Body of pancreas (tissue), 4 donors: ENCODE results near the gene ZNF219. TPM values are rescaled to one million over a fixed set of nuclear protein-coding genes. Genes with fewer than 3 reads are reported as not detected.

Source experiments
- ATAC-seq: fragments of 150-250 bp; one replicate; pipeline ENCODE4 v1.9.1; 2016
- DNase-seq, 4 donors: peaks; one replicate each; pipeline ENCODE4 v3.0.0-alpha.2; 2019
- H3K27ac ChIP-seq, 4 donors: fragments of 200-600 bp; sonication (generic); 1 replicate in 3 of 4; 2 replicates in 1 of 4; pipeline versions ENCODE4 v1.5.1 to v1.6.1; 2016 to 2019; ENCODE audit warnings: mild to moderate bottlenecking in 1 of 4, mixed read lengths in 1 of 4, moderate library complexity in 1 of 4
- H3K27me3 ChIP-seq, 2 donors: fragments of 200-600 bp; sonication (generic); one replicate each; pipeline ENCODE4 v1.6.0; 2016; ENCODE audit warnings: mild to moderate bottlenecking in 1 of 2
- H3K36me3 ChIP-seq, 2 donors: fragments of 200-600 bp; sonication (generic); replicated peaks in 1 of 2; 2 replicates each; pipeline ENCODE4 v1.5.1; 2016; ENCODE audit warnings: low read depth in 2 of 2; ENCODE audit not compliant: insufficient read depth in 1 of 2
- H3K4me1 ChIP-seq: fragments of 200-600 bp; sonication (generic); one replicate; pipeline ENCODE4 v1.6.0; 2016
- H3K4me3 ChIP-seq, 2 donors: fragments of 200-600 bp; sonication (generic); 1 replicate in 1 of 2; 2 replicates in 1 of 2; pipeline ENCODE4 v1.5.1; 2016 to 2019
- H3K9me3 ChIP-seq, 3 donors: fragments of 200-600 bp; sonication (generic); 1 replicate in 2 of 3; 2 replicates in 1 of 3; pipeline ENCODE4 v1.5.1; 2016
- POLR2A ChIP-seq, 3 donors: fragments of 450-650 bp; IDR thresholded peaks; one replicate each; pipeline ENCODE4 v1.6.1; 2016; ENCODE audit warnings: antibody characterized with exemption in 3 of 3, mild to moderate bottlenecking in 2 of 3
- WGBS, 2 donors: methylation state at CpG; one replicate each; pipeline ENCODE4 v1.1.5; 2017; 5-methylcytosine and 5-hydroxymethylcytosine counted together
- intact Hi-C: fragments of 100-400 bp; cut with DNase I; formaldehyde crosslinking; loops from one replicate; pipeline ENCODE4 v1.15.1; 2023
- total RNA-seq, 2 donors: library from RNA; depleted of rRNA; stranded (reverse); fragments of >200 nt; gene quantifications; one replicate each; pipeline ENCODE4 v1.1.0, GENCODE V29; 2016
- TF ChIP-seq, protein P1 (sequence below), 7 experiments: fragments of 450-650 bp in 4 of 7; fragments of 200-600 bp in 3 of 7; sonication (generic) in 3 of 7; IDR thresholded peaks; one replicate each; pipeline ENCODE4 v1.5.1; 2016 to 2019; ENCODE audit warnings: antibody characterized with exemption in 7 of 7

The ZNF219 gene
- total RNA-seq, 2 donors from 2014 or later = 28.3 to 39.2 TPM

DNA sequence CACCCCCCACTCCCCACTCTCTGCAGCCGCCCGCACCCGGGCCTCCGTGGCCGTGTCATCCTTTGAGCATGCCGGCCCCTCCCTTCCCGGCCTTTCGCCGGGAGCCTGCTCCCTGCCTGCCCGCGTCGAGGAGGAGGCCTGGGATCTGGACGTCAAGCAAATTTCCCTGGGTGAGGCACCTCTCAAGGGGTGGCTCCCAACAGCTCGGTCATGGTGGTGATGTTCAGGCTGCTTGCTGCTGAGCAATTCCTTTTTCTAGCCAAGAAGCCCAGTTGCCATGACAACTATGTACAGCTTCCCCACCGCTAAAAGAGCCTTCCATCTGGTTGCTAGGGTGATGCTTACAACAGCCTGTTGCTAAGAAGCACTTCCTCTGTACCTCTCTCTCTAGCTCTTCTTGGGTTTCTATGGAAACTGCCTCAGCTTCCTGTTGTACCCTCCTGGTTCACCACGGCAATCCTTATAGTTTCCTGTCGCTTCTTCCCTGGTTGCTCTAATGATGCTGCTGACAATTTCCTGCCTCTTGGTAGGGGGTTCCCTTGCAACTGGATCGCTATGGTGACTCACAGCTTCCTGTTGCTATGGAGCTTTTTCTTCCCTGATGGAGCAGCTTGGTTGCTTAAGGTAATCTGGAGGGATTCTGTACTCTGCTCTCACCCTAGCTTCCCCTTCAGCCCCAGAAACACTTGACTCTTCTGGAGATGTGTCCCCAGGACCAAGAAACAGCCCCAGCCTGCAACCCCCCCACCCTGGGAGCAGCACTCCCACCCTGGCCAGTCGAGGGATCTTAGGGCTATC lies 11.0 kb downstream of the ZNF219 start:
- peaks cover 7% of the 10 kb centered on the region for H3K4me1 ChIP-seq
- no peaks in the 10 kb centered on the region for H3K9me3 ChIP-seq
- peaks cover 2 to 8% of the 10 kb centered on the region in 2 donors for H3K36me3 ChIP-seq
- ATAC-seq (no peak), DNase-seq (peak in 2 of 4 donors; percentile 28 to 67)
- TF ChIP-seq, protein P1, sequence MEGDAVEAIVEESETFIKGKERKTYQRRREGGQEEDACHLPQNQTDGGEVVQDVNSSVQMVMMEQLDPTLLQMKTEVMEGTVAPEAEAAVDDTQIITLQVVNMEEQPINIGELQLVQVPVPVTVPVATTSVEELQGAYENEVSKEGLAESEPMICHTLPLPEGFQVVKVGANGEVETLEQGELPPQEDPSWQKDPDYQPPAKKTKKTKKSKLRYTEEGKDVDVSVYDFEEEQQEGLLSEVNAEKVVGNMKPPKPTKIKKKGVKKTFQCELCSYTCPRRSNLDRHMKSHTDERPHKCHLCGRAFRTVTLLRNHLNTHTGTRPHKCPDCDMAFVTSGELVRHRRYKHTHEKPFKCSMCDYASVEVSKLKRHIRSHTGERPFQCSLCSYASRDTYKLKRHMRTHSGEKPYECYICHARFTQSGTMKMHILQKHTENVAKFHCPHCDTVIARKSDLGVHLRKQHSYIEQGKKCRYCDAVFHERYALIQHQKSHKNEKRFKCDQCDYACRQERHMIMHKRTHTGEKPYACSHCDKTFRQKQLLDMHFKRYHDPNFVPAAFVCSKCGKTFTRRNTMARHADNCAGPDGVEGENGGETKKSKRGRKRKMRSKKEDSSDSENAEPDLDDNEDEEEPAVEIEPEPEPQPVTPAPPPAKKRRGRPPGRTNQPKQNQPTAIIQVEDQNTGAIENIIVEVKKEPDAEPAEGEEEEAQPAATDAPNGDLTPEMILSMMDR (IDR thresholded peaks at IDR 0.05) = no peak
- TF ChIP-seq POLR2A (IDR thresholded peaks at IDR 0.05) = no peak
- 66 to 75% methylated on average over 19 of the region's 19 CpGs for WGBS, 2 donors
- H3K27ac ChIP-seq = peak overlapping the region in 1 of 4 donors; percentile 8
- H3K27me3 ChIP-seq = no peaks in the 10 kb centered on the region
- intact Hi-C loops = loop anchor here (5.0 kb wide), 1 partner anchor 70 kb away; no protein-coding TSS in a partner anchor
- no peak overlapping the region for H3K4me3 ChIP-seq

DNA sequence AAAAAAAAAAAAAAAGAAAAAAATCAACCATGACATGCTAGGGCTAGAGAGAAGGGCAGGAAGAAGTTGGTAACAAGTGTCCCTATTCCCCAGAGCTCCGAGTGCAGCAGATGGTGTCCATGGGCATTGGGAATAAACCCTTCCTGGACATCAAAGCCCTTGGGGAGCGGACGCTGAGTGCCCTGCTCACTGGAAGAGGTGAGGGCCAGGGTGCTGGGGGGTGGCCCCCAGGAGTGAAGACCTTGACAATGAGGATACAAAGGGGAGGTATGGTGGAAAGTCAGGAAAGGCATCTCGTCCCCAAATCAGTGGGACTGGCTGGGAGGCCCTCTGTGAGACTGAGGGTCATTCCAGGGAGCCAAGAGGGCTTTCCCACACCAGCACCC lies 11.6 kb downstream of the ZNF219 start:
- H3K27me3 ChIP-seq = no peaks in the 10 kb centered on the region
- no peak overlapping the region for H3K4me3 ChIP-seq
- peak overlapping the region in 1 of 4 donors; percentile 8 for H3K27ac ChIP-seq
- peaks cover under 1% of the 10 kb centered on the region for H3K4me1 ChIP-seq
- TF ChIP-seq, protein P1 (IDR thresholded peaks at IDR 0.05) = no peak
- TF ChIP-seq POLR2A (IDR thresholded peaks at IDR 0.05) = no peak
- H3K9me3 ChIP-seq = no peaks in the 10 kb centered on the region
- DNase-seq = no peak
- peaks cover 7 to 14% of the 10 kb centered on the region in 2 donors for H3K36me3 ChIP-seq
- 83 to 87% methylated on average over 4 of the region's 4 CpGs for WGBS, 2 donors
- ATAC-seq = no peak
- intact Hi-C loops = loop anchor here (5.0 kb wide), 1 partner anchor 70 kb away; no protein-coding TSS in a partner anchor

DNA sequence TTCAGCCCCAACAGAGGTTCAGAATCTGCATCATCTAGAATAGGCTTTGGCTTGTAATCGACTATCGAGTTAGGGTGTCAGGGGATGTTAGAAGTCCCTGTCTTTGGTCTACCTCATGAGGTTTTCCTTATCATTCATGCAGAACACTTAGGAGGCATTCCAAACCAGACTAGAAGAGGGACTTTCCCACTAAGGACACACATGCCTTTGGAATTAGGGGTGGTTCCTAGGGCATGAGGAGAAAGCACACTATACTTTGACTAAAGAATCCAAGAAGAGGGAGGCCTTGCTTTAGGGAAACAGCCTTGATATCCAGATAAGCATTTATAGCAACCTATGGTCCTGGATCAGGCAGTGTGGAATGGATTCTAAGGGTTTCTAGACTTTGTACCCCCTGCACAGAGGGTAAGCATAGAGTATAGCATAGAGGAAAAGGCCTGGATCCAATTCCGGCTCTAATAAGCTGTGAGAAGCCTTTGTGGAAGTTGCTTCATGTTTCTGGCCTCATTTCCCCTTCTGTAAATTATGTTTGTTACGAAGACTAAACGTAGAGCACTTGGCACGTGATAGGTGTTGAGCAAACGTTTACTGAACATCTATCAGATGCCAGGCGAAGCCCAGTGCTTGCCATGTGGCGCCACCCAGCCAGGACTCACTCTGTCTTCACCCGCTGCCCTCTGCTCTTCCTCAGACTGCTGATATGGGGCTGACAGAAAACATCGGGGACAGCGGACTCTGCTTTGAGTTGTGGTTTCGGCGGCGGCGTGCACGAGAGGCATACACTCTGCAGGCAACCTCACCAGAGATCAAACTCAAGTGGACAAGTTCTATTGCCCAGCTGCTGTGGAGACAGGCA lies 13.2 kb downstream of the ZNF219 start:
- no peak overlapping the region for H3K4me3 ChIP-seq
- no peaks in the 10 kb centered on the region for H3K27me3 ChIP-seq
- no peaks in the 10 kb centered on the region for H3K9me3 ChIP-seq
- no peak for TF ChIP-seq POLR2A (IDR thresholded peaks at IDR 0.05)
- TF ChIP-seq, protein P1 (IDR thresholded peaks at IDR 0.05) = no peak
- H3K36me3 ChIP-seq = peaks cover 12 to 19% of the 10 kb centered on the region in 2 donors
- WGBS, 2 donors = 61 to 67% methylated on average over 17 of the region's 17 CpGs
- ATAC-seq (no peak), DNase-seq (peak in 1 of 4 donors; percentile 56)
- peak overlapping the region in 1 of 4 donors; percentile 15 for H3K27ac ChIP-seq
- intact Hi-C loops = loop anchor here (5.0 kb wide), 1 partner anchor 68 kb away; no protein-coding TSS in a partner anchor
- H3K4me1 ChIP-seq = no peaks in the 10 kb centered on the region

DNA sequence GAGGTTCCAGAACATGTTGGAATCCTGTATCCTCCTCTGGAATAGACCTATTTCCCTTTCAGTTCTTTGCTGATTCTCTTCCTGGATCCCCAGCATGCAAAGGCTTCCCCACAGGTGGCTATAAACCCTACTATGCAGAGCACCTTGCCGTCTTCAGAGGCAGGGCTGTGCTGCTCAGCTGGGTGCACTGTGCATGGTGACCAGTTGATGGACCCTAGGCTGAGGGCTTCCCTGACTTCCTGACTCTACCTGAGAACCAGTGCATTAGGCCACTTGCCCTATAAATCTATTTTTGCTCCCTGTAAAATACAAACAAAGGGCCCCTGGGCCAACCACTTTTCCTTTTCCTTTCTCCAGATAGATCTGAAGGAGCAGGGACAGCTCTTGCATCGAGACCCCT lies 14.1 kb downstream of the ZNF219 start:
- H3K36me3 ChIP-seq = peaks cover 12 to 25% of the 10 kb centered on the region in 2 donors
- H3K9me3 ChIP-seq = no peaks in the 10 kb centered on the region
- H3K27me3 ChIP-seq = no peaks in the 10 kb centered on the region
- intact Hi-C loops = no loop called here
- TF ChIP-seq, protein P1 (IDR thresholded peaks at IDR 0.05) = no peak
- TF ChIP-seq POLR2A (IDR thresholded peaks at IDR 0.05) = no peak
- WGBS, 2 donors = 77 to 86% methylated on average over 2 of the region's 2 CpGs
- H3K27ac ChIP-seq = peak overlapping the region in 1 of 4 donors; percentile 15
- no peaks in the 10 kb centered on the region for H3K4me1 ChIP-seq
- H3K4me3 ChIP-seq = no peak overlapping the region
- no peak for DNase-seq
- no peak for ATAC-seq
